Panc1 (cell line): Measurements from ENCODE around the gene TFCP2L1. TPM values are rescaled to one million over a fixed set of nuclear protein-coding genes. Genes with fewer than 3 reads are reported as not detected.

ENCODE experiments used
- ATAC-seq: fragments of 200-7000 bp; cut with Tn5 transposase; 2 replicates; pipeline ENCODE4 v1.9.1; 2020; ENCODE audit warnings: mild to moderate bottlenecking, moderate library complexity
- BruUV-seq: library from RNA; stranded (reverse); fragments of 400-500 nt; replicated peaks from 2 replicates; lab custom pipeline; 2021; lab: Mats Ljungman, UMichigan
- CTCF ChIA-PET: fragments of 300-600 bp; sonication (Branson Sonifier 250); formaldehyde crosslinking; loops from one replicate; lab custom pipeline; 2022; ENCODE audit warnings: antibody characterized with exemption; lab: Charles Lee
- POLR2A ChIA-PET: fragments of 300-600 bp; sonication (Branson Sonifier 250); formaldehyde crosslinking; loops from one replicate; lab custom pipeline; 2022; ENCODE audit warnings: antibody characterized with exemption; lab: Charles Lee
- DNase-seq: peaks from one replicate; pipeline ENCODE4 v3.0.0-alpha.2; 2010; ENCODE audit warnings: low read depth, low spot score
- H3K27ac ChIP-seq: 2 replicates; pipeline ENCODE4 v1.5.1; 2011; ENCODE audit warnings: mild to moderate bottlenecking, low read length, inconsistent platforms
- H3K27me3 ChIP-seq: fragments of 200-500 bp; sonication (Bioruptor generic); 2 replicates; pipeline ENCODE4 v1.6.0; 2014; ENCODE audit warnings: low read length, inconsistent platforms; ENCODE audit not compliant: control insufficient read depth, insufficient read depth
- H3K36me3 ChIP-seq: fragments of 200-500 bp; sonication (Bioruptor generic); 2 replicates; pipeline ENCODE4 v1.5.1; 2014; ENCODE audit warnings: inconsistent platforms, mild to moderate bottlenecking, low read length, moderate library complexity; ENCODE audit not compliant: control insufficient read depth, insufficient read depth
- H3K4me1 ChIP-seq: 2 replicates; pipeline ENCODE4 v1.5.1; 2011; ENCODE audit warnings: inconsistent platforms, mild to moderate bottlenecking, low read length, moderate library complexity; ENCODE audit not compliant: control insufficient read depth, insufficient read depth
- H3K4me3 ChIP-seq, 2 experiments: 2 replicates each; pipeline ENCODE4 v1.5.1; 2011 to 2012; ENCODE audit warnings: low read depth in 2 of 2, low read length in 2 of 2, mild to moderate bottlenecking in 2 of 2, inconsistent platforms in 1 of 2, moderate library complexity in 1 of 2
- H3K9me3 ChIP-seq: fragments of 200-500 bp; sonication (Bioruptor generic); 2 replicates; pipeline ENCODE4 v1.5.1; 2014; ENCODE audit warnings: low read depth, mild to moderate bottlenecking, inconsistent platforms, low read length, moderate library complexity; ENCODE audit not compliant: control insufficient read depth, insufficient read depth
- CTCF ChIP-seq: fragments of 450-650 bp; IDR thresholded peaks from 2 replicates; pipeline ENCODE4 v1.5.1; 2017; ENCODE audit warnings: mild to moderate bottlenecking
- POLR2AphosphoS5 ChIP-seq: IDR thresholded peaks from 2 replicates; pipeline ENCODE4 v1.6.1; 2012; ENCODE audit warnings: mild to moderate bottlenecking, low read depth, low read length, moderate library complexity
- SIN3A ChIP-seq: IDR thresholded peaks from 2 replicates; pipeline ENCODE4 v1.6.1; 2012; ENCODE audit warnings: low read depth, mild to moderate bottlenecking, low read length, moderate library complexity, borderline replicate concordance; ENCODE audit not compliant: insufficient read depth
- TCF7L2 ChIP-seq: IDR thresholded peaks from 2 replicates; pipeline ENCODE4 v1.6.1; 2011; ENCODE audit warnings: mild to moderate bottlenecking, low read depth, low read length, inconsistent platforms
- in situ Hi-C: cut with HindIII; loops from 2 replicates; pipeline ENCODE4 v1.10.0; 2016; ENCODE audit warnings: low sequenced_read_pairs, low pct_unique_long_range_greater_than_20kb
- intact Hi-C: fragments of 100-400 bp; cut with micrococcal nuclease; formaldehyde crosslinking; loops from one replicate; pipeline ENCODE4 v1.10.0; 2022; ENCODE audit not compliant: unreplicated experiment
- total RNA-seq: library from RNA; stranded (reverse); gene quantifications from one replicate; pipeline ENCODE4 v1.2.1, GENCODE V29; 2021; ENCODE audit not compliant: unreplicated experiment
- TF ChIP-seq, protein P1 (sequence below), 2 experiments: IDR thresholded peaks; 2 replicates each; pipeline ENCODE4 v1.6.1; 2011 to 2012; ENCODE audit warnings: low read depth in 2 of 2, control low read depth in 1 of 2, low read length in 1 of 2, mild to moderate bottlenecking in 1 of 2, moderate library complexity in 1 of 2; ENCODE audit not compliant: insufficient read depth in 1 of 2

TFCP2L1 gene
- total RNA-seq, 1 experiment from 2014 or later = 4.9 TPM

- H3K27me3 ChIP-seq = no peaks in the 10 kb centered on the region
- intact Hi-C loops = no loop called here
- ChIA-PET CTCF (no interaction called here), POLR2A (no interaction called here)
- in situ Hi-C loops = no loop called here
- no peak overlapping the region for H3K27ac ChIP-seq
- BruUV-seq = no TSS peak
- H3K4me3 ChIP-seq = no peak overlapping the region
- H3K36me3 ChIP-seq = no peaks in the 10 kb centered on the region
- no peaks in the 10 kb centered on the region for H3K9me3 ChIP-seq
- TF ChIP-seq CTCF (no peak), SIN3A (no peak), TCF7L2 (no peak), POLR2AphosphoS5 (no peak)
- TF ChIP-seq, protein P1, sequence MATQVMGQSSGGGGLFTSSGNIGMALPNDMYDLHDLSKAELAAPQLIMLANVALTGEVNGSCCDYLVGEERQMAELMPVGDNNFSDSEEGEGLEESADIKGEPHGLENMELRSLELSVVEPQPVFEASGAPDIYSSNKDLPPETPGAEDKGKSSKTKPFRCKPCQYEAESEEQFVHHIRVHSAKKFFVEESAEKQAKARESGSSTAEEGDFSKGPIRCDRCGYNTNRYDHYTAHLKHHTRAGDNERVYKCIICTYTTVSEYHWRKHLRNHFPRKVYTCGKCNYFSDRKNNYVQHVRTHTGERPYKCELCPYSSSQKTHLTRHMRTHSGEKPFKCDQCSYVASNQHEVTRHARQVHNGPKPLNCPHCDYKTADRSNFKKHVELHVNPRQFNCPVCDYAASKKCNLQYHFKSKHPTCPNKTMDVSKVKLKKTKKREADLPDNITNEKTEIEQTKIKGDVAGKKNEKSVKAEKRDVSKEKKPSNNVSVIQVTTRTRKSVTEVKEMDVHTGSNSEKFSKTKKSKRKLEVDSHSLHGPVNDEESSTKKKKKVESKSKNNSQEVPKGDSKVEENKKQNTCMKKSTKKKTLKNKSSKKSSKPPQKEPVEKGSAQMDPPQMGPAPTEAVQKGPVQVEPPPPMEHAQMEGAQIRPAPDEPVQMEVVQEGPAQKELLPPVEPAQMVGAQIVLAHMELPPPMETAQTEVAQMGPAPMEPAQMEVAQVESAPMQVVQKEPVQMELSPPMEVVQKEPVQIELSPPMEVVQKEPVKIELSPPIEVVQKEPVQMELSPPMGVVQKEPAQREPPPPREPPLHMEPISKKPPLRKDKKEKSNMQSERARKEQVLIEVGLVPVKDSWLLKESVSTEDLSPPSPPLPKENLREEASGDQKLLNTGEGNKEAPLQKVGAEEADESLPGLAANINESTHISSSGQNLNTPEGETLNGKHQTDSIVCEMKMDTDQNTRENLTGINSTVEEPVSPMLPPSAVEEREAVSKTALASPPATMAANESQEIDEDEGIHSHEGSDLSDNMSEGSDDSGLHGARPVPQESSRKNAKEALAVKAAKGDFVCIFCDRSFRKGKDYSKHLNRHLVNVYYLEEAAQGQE (IDR thresholded peaks at IDR 0.05; ENCODE audit: insufficient read depth in 1 of 2, low read depth in 2 of 2, low read length in 1 of 2) = no peak
- H3K4me1 ChIP-seq = peaks cover 7% of the 10 kb centered on the region
- no peak for DNase-seq
- ATAC-seq = no peak
These were observed 31.9 kb downstream of the TFCP2L1 start for GRCh38 chr2:121253021-121253673.

- no peak for DNase-seq
- Histone ChIP-seq H3K4me1 (no peaks in the 10 kb centered on the region), H3K27ac (no peak overlapping the region), H3K36me3 (no peaks in the 10 kb centered on the region), H3K4me3 (no peak overlapping the region), H3K27me3 (no peaks in the 10 kb centered on the region), H3K9me3 (no peaks in the 10 kb centered on the region)
- TF ChIP-seq, protein P1 (IDR thresholded peaks at IDR 0.05; ENCODE audit: insufficient read depth in 1 of 2, low read depth in 2 of 2, low read length in 1 of 2) = no peak
- no peak for TF ChIP-seq CTCF
- TF ChIP-seq POLR2AphosphoS5 = no peak
- no peak for TF ChIP-seq SIN3A
- TF ChIP-seq TCF7L2 = no peak
- no peak for ATAC-seq
- ChIA-PET POLR2A (no interaction called here), CTCF (no interaction called here)
- intact Hi-C loops = no loop called here
- in situ Hi-C loops = no loop called here
- no TSS peak for BruUV-seq
These were observed 33.5 kb downstream of the TFCP2L1 start for GRCh38 chr2:121251497-121251896.
